Suprapubic skin (tissue), 3 donors: ENCODE results near the gene PANK4.

Source experiments
- CTCF ChIP-seq, 2 donors: fragments of 200-600 bp in 1 of 2; fragments of 450-650 bp in 1 of 2; sonication (generic) in 1 of 2; IDR thresholded peaks; one replicate each; pipeline ENCODE4 v1.5.1; 2016 to 2019; ENCODE audit warnings: antibody characterized with exemption in 2 of 2, mild to moderate bottlenecking in 1 of 2, moderate library complexity in 1 of 2
- EP300 ChIP-seq: sonication (generic); formaldehyde crosslinking; IDR thresholded peaks from one replicate; pipeline ENCODE4 v1.6.1; 2017; ENCODE audit warnings: antibody characterized with exemption

GRCh38 chr1:2528966-2529783 is 2.8 kb upstream of the PANK4 start:
- no peak for TF ChIP-seq EP300
- no peak for TF ChIP-seq CTCF (IDR thresholded peaks at IDR 0.05)
